NOMO-1 (cell line): ENCODE measurements around the gene COL12A1.
"Not testable (repeated sequence)": the region's sequence is repeated elsewhere in the genome, so short reads cannot be mapped to it uniquely, and the experiment has no call there.

Experiments used
- DNase-seq, 2 experiments: peaks; one replicate each; lab custom pipeline; 2025; ENCODE audit not compliant: unreplicated experiment in 2 of 2; lab: John Stamatoyannopoulos, UW

COL12A1 gene

DNA sequence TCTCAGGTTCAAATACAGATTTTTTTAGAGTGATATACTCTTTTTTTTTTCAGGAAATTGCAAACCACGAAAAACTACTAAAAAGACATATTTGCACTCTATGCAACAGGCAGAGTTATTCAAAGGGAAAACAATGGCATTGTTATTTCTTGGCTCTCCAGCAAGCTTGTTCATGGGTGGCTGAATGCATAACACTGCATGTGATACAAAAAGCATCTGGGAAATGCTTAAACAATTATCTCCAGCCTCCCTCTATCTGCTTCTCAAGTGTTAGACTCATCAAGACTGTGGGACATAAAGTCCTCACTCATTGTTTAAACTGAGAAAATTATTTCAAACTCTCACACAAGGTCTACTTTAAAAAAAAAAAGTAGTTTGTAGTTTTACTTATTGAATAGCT, 7.3 kb upstream of the COL12A1 start:
- DNase-seq: no peak

DNA sequence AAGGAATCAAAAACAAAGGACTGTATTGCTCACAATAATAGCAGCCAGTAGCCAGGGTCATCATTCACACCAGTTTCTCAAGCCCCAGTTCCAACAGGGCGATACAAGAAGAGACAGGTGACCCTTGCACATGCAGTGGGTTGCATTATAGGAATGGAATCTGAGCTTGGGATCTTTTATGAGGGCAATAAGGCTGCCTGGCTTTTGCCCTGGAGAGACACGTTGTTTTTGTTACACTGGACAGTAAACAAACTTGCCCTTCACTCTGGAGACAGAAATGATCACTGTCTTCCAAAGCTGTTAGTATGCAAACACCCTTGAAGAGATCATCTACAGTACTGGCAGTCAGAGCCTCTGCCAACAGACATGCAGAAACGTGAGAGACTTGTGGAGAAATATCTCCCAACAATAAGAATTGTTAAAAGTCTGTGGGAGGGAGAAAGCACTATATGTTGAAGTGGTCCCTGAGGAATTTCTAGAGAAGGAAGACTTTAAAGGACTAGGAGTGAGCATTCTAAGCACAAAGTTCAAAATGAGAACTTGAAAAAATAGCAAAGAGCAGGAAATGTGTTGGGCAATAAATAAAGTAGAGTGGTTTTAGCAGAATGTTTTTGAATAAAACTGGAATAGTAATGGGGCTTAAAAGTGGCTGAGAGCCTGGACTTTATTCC, 6.2 kb upstream of the COL12A1 start:
- DNase-seq: no peak

DNA sequence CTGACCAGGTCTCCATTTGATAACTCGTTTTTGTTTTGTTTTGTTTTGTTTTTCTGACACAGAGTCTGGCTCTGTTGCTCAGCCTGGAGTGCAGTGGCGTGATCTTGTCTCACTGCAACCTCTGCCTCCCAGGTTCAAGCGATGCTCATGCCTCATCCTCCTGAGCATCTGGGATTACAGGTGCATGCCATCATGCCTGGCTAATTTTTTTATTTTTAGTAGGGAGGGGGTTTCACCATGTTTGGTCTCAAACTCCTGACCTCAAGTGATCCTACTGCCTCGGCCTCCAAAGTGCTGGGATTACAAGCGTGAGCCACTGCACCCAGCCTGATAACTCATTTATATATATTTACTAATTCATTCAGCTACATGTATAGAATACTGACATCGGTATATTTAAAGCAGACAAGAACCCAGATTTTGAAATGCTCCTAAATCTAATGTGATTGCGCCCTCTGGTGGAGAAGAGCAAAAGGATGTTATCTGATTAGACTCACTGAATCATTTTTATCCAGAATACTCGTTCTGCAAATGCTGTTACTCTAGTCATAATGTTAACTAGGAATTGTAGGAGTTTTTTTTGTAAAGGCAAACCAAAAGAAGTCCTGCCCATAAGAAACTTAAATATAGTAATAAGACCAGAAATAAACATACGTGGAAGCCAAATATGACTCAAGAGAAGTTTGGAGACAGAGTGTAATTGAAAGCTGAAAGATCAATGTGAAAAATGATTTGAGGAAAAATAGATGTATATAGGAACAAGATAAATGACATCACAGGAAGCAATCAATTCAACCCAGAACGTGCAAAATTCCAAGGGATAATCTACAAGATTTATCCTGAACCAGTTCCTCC, 5.3 kb upstream of the COL12A1 start:
- peak; percentile 17 to 71 for DNase-seq

DNA sequence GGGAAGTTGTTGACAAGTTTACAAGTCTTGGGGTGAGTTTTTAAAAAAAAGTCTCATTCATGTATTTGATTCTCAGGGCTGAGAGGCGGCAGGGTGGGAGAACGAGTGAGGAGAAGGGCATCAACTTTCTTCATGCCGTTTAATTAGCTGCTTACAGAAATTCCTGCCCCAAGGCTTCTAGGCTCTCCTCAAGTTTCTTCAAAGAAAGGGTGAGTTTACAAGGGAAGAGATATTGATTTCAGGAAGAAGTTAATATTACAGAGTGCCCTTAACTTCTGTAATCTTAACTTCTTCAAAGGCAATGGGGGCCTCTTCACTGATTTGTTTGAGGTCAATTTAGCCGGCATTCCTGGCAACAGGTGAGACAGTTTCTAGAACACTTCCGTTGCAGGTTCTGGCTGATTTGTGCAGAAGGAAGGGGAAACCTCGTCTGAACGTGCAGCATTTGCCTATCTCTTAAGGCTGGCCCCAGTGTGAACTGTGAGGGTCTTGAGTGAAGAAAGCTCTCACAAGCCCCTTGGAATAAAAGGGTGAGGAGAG, 3.4 kb upstream of the COL12A1 start:
- no peak for DNase-seq

DNA sequence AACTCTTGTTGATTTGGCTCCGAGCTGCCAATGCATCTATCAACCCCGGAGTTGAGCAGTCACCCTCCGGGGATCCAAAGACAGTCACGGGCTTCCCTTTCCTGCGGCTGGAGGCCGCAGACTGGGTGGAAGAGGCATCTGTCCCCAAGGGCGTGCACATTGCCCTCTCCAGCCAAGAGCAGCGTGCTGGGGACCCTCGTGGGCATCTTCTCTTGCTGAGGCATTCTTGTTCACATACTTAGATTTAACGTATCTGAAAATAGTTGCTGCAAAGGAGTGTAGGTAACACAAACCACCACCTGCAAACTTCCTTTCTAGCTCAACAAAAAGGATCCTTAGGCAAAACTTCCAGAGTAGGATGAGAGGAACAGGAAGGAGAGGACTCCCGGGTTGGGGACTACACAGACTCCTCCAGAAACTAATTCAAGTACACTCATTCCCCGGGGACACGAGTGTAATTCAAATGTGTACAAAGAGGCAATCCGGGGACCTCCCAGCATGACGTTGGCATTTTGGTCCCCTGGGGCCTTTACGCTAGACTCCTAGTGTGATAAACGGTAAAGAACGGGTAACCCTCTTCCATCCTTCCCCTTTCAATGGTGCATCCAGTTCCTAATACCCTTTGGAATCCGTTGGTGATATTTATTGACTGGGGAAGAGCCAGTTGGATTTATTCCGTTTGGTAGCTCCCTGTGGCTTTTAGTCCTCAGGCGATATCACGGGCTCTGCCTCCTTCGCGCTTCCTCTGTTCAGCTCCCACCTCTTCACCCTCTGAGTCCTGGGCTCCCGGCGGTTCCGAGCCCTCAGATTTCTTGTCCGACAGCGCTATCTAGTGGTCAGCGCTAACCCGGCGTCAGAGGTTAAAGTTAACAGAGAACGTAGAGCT, 2.7 kb upstream of the COL12A1 start:
- peak; percentile 61 to 71 for DNase-seq

DNA sequence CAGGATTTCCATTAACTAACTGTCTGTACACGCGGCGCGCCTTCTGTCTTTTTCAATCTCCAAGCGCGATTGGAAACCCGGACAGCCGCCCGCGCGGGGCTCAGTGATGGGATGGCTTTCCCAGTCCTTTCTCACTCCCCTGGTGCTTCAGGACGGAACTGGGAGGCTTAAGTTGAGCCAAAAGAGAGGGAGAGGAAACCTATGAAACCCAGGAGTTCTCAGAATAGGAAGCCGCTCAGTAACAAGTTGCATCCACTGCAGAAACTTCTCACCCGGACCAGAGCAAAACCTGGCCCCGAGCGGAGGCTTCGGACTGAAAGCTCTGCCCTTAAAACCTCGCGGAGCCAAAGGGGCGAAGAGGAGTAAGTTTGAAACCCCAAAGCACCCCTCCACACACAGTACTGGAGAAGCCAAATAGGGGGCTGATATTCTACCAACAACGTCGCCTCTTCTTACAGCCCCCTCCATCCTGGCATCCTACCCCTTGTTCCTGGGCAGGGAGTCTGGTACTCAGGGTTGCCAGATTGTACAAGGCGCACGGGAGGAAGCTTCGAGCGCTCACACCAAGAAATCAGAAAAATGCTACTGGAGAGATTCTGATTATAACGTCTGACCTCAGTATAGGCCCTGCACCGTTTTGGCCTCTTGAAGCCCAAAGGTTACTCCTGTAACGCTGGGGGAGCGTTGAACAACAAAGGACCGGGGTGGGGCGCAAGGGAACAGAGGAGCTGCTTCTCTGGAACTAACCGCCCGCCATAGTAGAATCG, 906 bp upstream of the COL12A1 start:
- DNase-seq: no peak

GRCh38 chr6:75204959-75205775, 686 bp downstream of the COL12A1 start:
- no peak for DNase-seq

GRCh38 chr6:75204217-75204958, 1.5 kb downstream of the COL12A1 start:
- DNase-seq: peak; percentile 13 to 32

GRCh38 chr6:75203721-75204120, 2.1 kb downstream of the COL12A1 start:
- no peak for DNase-seq

GRCh38 chr6:75202676-75203131, 3.1 kb downstream of the COL12A1 start:
- no peak for DNase-seq

- no peak for DNase-seq
Measured at GRCh38 chr6:75201901-75202672, 3.8 kb downstream of the COL12A1 start.

- DNase-seq: no peak
Measured at GRCh38 chr6:75201021-75201420, 4.8 kb downstream of the COL12A1 start.

DNA sequence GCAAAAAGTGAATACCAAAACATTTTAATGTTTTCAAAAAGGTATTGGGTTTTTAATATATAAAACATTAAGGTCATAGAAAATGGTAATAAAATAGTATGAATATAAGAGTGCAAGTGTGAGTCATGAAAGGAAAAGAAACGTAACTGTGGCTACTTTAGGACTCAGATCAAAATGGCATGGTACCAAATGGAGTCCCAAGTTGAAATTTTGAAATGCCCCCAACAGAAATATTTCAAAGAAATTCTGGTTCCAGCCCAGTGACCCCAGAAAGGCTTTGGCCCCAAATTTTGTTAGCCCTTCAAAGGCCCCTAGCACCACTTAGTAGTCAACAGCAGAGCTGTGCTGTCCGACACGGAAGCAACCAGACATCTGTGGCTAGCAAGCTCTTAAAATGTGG, 6.0 kb downstream of the COL12A1 start:
- DNase-seq: no peak

DNA sequence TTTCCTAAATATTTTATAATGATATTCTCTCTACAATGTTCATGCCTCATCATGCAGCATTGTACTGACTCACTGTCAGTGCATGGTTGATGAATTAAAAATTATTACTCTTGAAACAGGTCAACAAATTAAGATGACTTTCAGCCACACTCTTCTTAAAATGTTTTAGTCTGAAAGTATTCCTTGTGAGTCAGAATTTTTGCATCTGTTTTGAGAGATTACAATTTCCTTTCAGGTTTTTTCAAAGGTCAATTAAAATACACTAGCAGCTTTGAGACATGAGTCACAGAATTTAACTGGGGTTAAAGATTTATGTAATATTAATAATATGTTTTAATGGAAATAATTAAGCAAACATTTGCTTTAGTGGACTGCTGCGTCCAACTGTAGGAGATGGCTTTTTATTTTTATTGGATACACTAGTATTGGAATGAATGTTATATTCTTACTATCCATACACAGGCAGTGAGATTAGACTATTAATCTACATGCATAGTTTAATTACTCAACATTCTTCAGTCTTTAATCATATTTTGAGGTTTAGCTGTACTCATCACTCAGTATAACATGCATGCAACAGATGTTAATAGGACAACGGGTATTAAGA, 9.7 kb downstream of the COL12A1 start:
- DNase-seq: no peak

DNA sequence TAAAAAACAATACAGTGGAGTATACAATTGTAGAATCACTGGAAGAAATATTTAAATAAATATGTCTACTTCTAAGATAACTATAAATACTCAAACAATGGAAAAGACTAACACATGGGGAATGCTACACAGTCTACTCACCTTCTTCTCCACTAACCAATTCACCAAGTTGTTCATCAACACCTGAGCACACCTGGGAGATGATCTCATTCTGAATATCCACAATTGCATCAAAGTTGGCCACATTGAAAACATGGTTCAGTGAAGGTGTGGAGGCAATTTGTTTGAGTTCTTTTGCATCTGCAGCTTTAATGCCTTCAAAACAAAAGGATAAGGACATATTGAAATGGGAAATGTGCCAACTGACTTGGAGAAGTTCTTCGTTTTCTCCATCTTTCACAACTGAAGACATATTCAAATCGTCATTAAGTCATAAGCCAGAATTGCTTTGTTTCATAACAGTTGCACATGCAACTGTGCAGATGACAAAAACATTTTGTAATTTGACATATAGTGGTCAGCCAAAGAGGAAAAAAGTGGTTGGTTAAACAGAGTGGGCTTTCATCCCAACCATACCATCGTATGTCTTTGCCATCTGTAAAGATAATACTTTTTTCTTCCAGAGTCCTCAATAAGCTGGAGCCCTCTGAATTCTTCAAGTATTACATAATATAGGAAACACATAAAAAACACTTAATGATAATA, 17.5 kb downstream of the COL12A1 start:
- no peak for DNase-seq

DNA sequence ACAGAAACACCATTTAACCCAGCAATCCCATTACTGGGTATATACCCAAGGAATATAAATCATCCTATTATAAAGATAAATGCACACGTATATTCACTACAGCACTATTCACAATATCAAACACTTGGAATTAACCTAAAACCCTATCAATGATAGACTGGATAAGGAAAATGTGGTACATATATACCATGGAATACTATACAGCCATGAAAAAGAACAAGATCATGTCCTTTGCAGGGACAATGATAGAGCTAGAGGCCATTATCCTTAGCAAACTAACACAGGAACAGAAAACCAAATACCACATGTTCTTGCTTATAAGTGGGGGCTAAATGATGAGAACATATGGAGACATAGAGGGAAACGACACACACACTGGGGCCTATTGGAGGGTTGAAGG, 19.3 kb downstream of the COL12A1 start:
- DNase-seq: not testable (repeated sequence)

DNA sequence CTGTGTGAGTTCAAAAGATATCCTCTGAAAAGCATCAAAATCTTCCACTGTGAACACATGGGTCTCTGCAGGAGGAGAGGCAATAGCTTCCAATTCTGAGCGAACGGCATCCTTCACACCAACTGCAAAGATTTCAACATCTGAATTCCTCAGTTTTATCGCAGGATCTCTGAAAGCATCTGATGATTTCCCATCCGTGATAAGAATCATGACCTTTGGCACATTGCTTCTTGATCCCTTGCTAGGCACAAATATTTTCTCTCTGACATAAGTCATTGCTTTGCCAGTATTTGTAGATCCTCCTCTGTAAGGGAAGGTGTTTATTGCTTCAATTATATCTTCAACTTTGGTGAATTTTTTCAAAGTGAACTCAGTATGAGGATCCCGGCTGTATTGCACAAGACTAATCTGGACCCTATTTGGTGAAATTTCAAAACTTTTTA, 22.7 kb downstream of the COL12A1 start:
- no peak for DNase-seq
